H9 (cell line): ENCODE data around the gene POLL. TPM values are rescaled to one million over a fixed set of nuclear protein-coding genes. Genes with fewer than 3 reads are reported as not detected.
A peak's percentile ranks its signal among the peaks of the same experiment; 100 is the strongest.

Source experiments
- DNase-seq: peaks from one replicate; pipeline ENCODE4 v3.0.0-alpha.2; 2017
- H2AFZ ChIP-seq: one replicate; pipeline ENCODE4 v1.6.1; 2013; ENCODE audit warnings: mild to moderate bottlenecking, low read length, control low read depth, moderate library complexity
- H2AK5ac ChIP-seq: 2 replicates; pipeline ENCODE4 v1.6.1; 2013; ENCODE audit warnings: low read length, control low read depth, mixed read lengths; ENCODE audit not compliant: insufficient read length
- H2BK120ac ChIP-seq: one replicate; pipeline ENCODE4 v1.6.1; 2013; ENCODE audit warnings: low read depth, mild to moderate bottlenecking, low read length, control low read depth, inconsistent platforms; ENCODE audit not compliant: poor library complexity, severe bottlenecking
- H2BK12ac ChIP-seq: 2 replicates; pipeline ENCODE4 v1.6.1; 2013; ENCODE audit warnings: low read length, control low read depth, mixed read lengths, low read depth; ENCODE audit not compliant: insufficient read length
- H2BK15ac ChIP-seq: 2 replicates; pipeline ENCODE4 v1.6.1; 2013; ENCODE audit warnings: low read depth, low read length, control low read depth
- H2BK20ac ChIP-seq: one replicate; pipeline ENCODE4 v1.6.1; 2013; ENCODE audit warnings: low read depth, mild to moderate bottlenecking, low read length, control low read depth, inconsistent platforms; ENCODE audit not compliant: poor library complexity, severe bottlenecking
- H2BK5ac ChIP-seq: 2 replicates; pipeline ENCODE4 v1.6.1; 2013; ENCODE audit warnings: low read length, control low read depth, mixed read lengths; ENCODE audit not compliant: insufficient read length
- H3K14ac ChIP-seq: 2 replicates; pipeline ENCODE4 v1.6.1; 2013; ENCODE audit warnings: low read length, control low read depth; ENCODE audit not compliant: insufficient read depth
- H3K18ac ChIP-seq: 2 replicates; pipeline ENCODE4 v1.6.1; 2013; ENCODE audit warnings: low read depth, mild to moderate bottlenecking, mixed read lengths, low read length, control low read depth; ENCODE audit not compliant: insufficient read length
- H3K23ac ChIP-seq: 2 replicates; pipeline ENCODE4 v1.6.1; 2013; ENCODE audit warnings: low read length, control low read depth, mixed read lengths, low read depth; ENCODE audit not compliant: insufficient read length
- H3K23me2 ChIP-seq: 2 replicates; pipeline ENCODE4 v1.6.1; 2013; ENCODE audit warnings: low read depth, mild to moderate bottlenecking, mixed read lengths, low read length, control low read depth; ENCODE audit not compliant: insufficient read length, poor library complexity, severe bottlenecking
- H3K27ac ChIP-seq: 2 replicates; pipeline ENCODE4 v1.5.1; 2013; ENCODE audit warnings: low read length, control low read depth, mixed read lengths, low read depth; ENCODE audit not compliant: insufficient read length
- H3K27me3 ChIP-seq: 2 replicates; pipeline ENCODE4 v1.6.1; 2013; ENCODE audit warnings: low read length, control low read depth, inconsistent platforms; ENCODE audit not compliant: insufficient read depth
- H3K4ac ChIP-seq: 2 replicates; pipeline ENCODE4 v1.6.1; 2013; ENCODE audit warnings: low read depth, mild to moderate bottlenecking, control low read depth, inconsistent platforms, low read length, moderate library complexity
- H3K4me1 ChIP-seq: 2 replicates; pipeline ENCODE4 v1.6.1; 2013; ENCODE audit warnings: low read length, control low read depth, inconsistent platforms; ENCODE audit not compliant: insufficient read depth
- H3K4me2 ChIP-seq: 2 replicates; pipeline ENCODE4 v1.6.1; 2013; ENCODE audit warnings: low read length, control low read depth, mixed read lengths; ENCODE audit not compliant: insufficient read length, insufficient read depth
- H3K56ac ChIP-seq: 2 replicates; pipeline ENCODE4 v1.6.1; 2013; ENCODE audit warnings: low read depth, mild to moderate bottlenecking, mixed read lengths, low read length, control low read depth; ENCODE audit not compliant: insufficient read length
- H3K79me1 ChIP-seq: 2 replicates; pipeline ENCODE4 v1.6.1; 2013; ENCODE audit warnings: low read depth, mild to moderate bottlenecking, moderate library complexity, low read length, control low read depth, inconsistent platforms; ENCODE audit not compliant: insufficient read depth, poor library complexity, severe bottlenecking
- H3K79me2 ChIP-seq: 2 replicates; pipeline ENCODE4 v1.6.1; 2013; ENCODE audit warnings: low read length, control low read depth, inconsistent platforms; ENCODE audit not compliant: insufficient read depth
- H3K9ac ChIP-seq: 2 replicates; pipeline ENCODE4 v1.6.1; 2013; ENCODE audit warnings: low read length, control low read depth, mixed read lengths; ENCODE audit not compliant: insufficient read length; ENCODE audit errors: extremely low read depth
- H3K9me3 ChIP-seq: one replicate; pipeline ENCODE4 v1.6.1; 2013; ENCODE audit warnings: low read depth, low read length, inconsistent platforms; ENCODE audit not compliant: control insufficient read depth
- H3T11ph ChIP-seq: one replicate; pipeline ENCODE4 v1.6.1; 2013; ENCODE audit warnings: mild to moderate bottlenecking, low read length, control low read depth, inconsistent platforms
- H4K20me1 ChIP-seq: one replicate; pipeline ENCODE4 v1.6.1; 2013; ENCODE audit not compliant: control insufficient read depth, insufficient read length, insufficient read depth
- H4K5ac ChIP-seq: 2 replicates; pipeline ENCODE4 v1.6.1; 2013; ENCODE audit warnings: low read depth, mild to moderate bottlenecking, mixed read lengths, low read length, control low read depth; ENCODE audit not compliant: insufficient read length
- H4K8ac ChIP-seq: replicated peaks from 2 replicates; pipeline ENCODE4 v1.6.1; 2013; ENCODE audit warnings: low read length, control low read depth, mixed read lengths, low read depth; ENCODE audit not compliant: insufficient read length
- H4K91ac ChIP-seq: 2 replicates; pipeline ENCODE4 v1.6.1; 2013; ENCODE audit warnings: low read depth, mild to moderate bottlenecking, moderate library complexity, mixed read lengths, low read length, control low read depth; ENCODE audit not compliant: insufficient read length
- H3K27ac Mint-ChIP-seq, 3 experiments: 2 replicates in 2 of 3; 3 replicates in 1 of 3; pipeline ENCODE4 v1.8.0; 2020 to 2021; ENCODE audit warnings: mixed read lengths in 3 of 3, mild to moderate bottlenecking in 1 of 3, moderate library complexity in 1 of 3
- H3K27me3 Mint-ChIP-seq: 2 replicates; pipeline ENCODE4 v1.8.0; 2021; ENCODE audit warnings: low read depth, mild to moderate bottlenecking, moderate library complexity, mixed read lengths
- H3K36me3 Mint-ChIP-seq, 3 experiments: 2 replicates in 2 of 3; 3 replicates in 1 of 3; pipeline ENCODE4 v1.8.0; 2020 to 2021; ENCODE audit warnings: low read depth in 3 of 3, mixed read lengths in 3 of 3; ENCODE audit not compliant: insufficient read depth in 1 of 3
- H3K4me1 Mint-ChIP-seq, 2 experiments: 2 replicates each; pipeline ENCODE4 v1.8.0; 2020; ENCODE audit warnings: mixed read lengths in 2 of 2
- H3K4me3 Mint-ChIP-seq, 2 experiments: 2 replicates in 1 of 2; 3 replicates in 1 of 2; pipeline ENCODE4 v1.8.0; 2020 to 2021; ENCODE audit warnings: mild to moderate bottlenecking in 2 of 2, mixed read lengths in 2 of 2, moderate library complexity in 1 of 2
- H3K9me3 Mint-ChIP-seq, 2 experiments: 2 replicates in 1 of 2; 3 replicates in 1 of 2; pipeline ENCODE4 v1.8.0; 2020; ENCODE audit warnings: mild to moderate bottlenecking in 2 of 2, mixed read lengths in 2 of 2, moderate library complexity in 1 of 2
- CTCF ChIP-seq: fragments of 200-600 bp; sonication (generic); conservative IDR thresholded peaks from 3 replicates; pipeline ENCODE4 v1.8.0; 2021; ENCODE audit warnings: antibody characterized with exemption, mild to moderate bottlenecking
- WGBS: extraction: QIAGEN DNeasy Blood & Tissue Kit; methylation state at CpG from one replicate; pipeline ENCODE4 v1.1.7; 2013; ENCODE audit warnings: missing lambda C conversion rate, low lambda C conversion rate, mixed read lengths; ENCODE audit not compliant: insufficient read length; ENCODE audit errors: extremely low coverage; 5-methylcytosine and 5-hydroxymethylcytosine counted together
- total RNA-seq: library from RNA; stranded (reverse); gene quantifications from 2 replicates; pipeline ENCODE4 v1.2.1, GENCODE V29; 2021

Gene POLL
- total RNA-seq, 1 experiment from 2014 or later: 30.8 TPM

DNA sequence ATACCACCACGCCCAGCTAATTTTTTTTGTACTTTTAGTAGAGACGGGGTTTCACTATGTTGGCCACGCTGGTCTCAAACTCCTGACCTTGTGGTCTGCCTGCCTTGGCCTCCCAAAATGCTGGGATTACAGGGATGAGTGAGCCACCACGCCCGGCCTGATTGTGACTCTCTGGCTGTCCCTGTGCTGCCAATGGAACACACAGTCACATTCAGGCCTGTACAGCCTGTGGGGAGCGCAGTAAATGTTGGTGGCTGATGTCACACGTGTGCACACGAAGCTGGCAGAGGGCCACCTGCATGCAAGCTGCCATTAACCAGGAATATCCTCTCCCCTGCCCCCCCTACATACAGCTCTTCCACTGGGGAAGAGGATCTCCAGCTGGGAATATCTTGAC lies 22.1 kb downstream of the POLL start:
- Mint-ChIP-seq H3K4me3 (peak overlapping the region in 1 of 2 experiments; percentile 11; a peak in 1 of 5 replicates), H3K4me1 (peaks cover 22 to 27% of the 10 kb centered on the region in 2 experiments), H3K27me3 (peaks cover 77% of the 10 kb centered on the region), H3K9me3 (no peaks in the 10 kb centered on the region; a peak in 1 of 5 replicates), H3K36me3 (no peaks in the 10 kb centered on the region; a peak in 1 of 7 replicates), H3K27ac (no peak overlapping the region; a peak in 1 of 7 replicates)
- Histone ChIP-seq H4K20me1 (no peaks in the 10 kb centered on the region), H3K79me2 (no peaks in the 10 kb centered on the region), H3K18ac (no peak overlapping the region), H2BK20ac (no peak overlapping the region), H2AK5ac (no peak overlapping the region), H3K4me1 (no peaks in the 10 kb centered on the region), H3T11ph (no peak overlapping the region), H4K91ac (no peak overlapping the region), H3K23ac (no peak overlapping the region), H3K27ac (no peak overlapping the region), H3K79me1 (no peaks in the 10 kb centered on the region), H2BK12ac (no peak overlapping the region), H3K27me3 (peaks cover 8% of the 10 kb centered on the region; the same call in 1 of the 2 replicates), H3K56ac (no peak overlapping the region), H3K4me2 (no peak overlapping the region), H3K23me2 (peaks cover 15% of the 10 kb centered on the region), H4K5ac (no peak overlapping the region), H2BK15ac (no peak overlapping the region), H3K9me3 (no peaks in the 10 kb centered on the region), H2AFZ (no peak overlapping the region), H2BK5ac (no peak overlapping the region), H3K9ac (no peak overlapping the region), H2BK120ac (no peak overlapping the region), H3K14ac (no peak overlapping the region; the same call in 1 of the 2 replicates), H4K8ac (no peak overlapping the region), H3K4ac (no peak overlapping the region)
- WGBS: no CpG with 5 or more reads among the region's 8 CpGs
- peak; percentile 24 for DNase-seq
- TF ChIP-seq CTCF: no peak
